Stomach (tissue), 9 donors: ENCODE results near the gene VAPA. TPM values are rescaled to one million over a fixed set of nuclear protein-coding genes. Genes with fewer than 3 reads are reported as not detected.

Experiments used
- DNase-seq, 2 donors: peaks; one replicate each; pipeline versions ENCODE4 v3.0.0 to v3.0.0-alpha.2; 2013 to 2019
- H3K27ac ChIP-seq, 5 donors: fragments of 200-600 bp in 4 of 5; sonication (generic) in 4 of 5; one replicate each; pipeline ENCODE4 v1.5.1; 2013 to 2019; ENCODE audit warnings: mild to moderate bottlenecking in 1 of 5, moderate library complexity in 1 of 5
- H3K27me3 ChIP-seq, 3 donors: fragments of 200-600 bp; sonication (generic); one replicate each; pipeline ENCODE4 v1.5.1; 2017 to 2019; ENCODE audit warnings: mixed run types in 1 of 3
- H3K36me3 ChIP-seq, 4 donors: fragments of 200-600 bp; sonication (generic); 1 replicate in 3 of 4; 2 replicates in 1 of 4; pipeline ENCODE4 v1.5.1; 2016 to 2019
- H3K4me1 ChIP-seq, 4 donors: fragments of 200-600 bp; sonication (generic); one replicate each; pipeline ENCODE4 v1.5.1; 2016 to 2019
- H3K4me3 ChIP-seq, 4 donors: fragments of 200-600 bp; sonication (generic) in 3 of 4; one replicate each; pipeline ENCODE4 v1.5.1; 2016 to 2019; ENCODE audit warnings: mild to moderate bottlenecking in 1 of 4
- H3K9me3 ChIP-seq, 4 donors: fragments of 200-600 bp; sonication (generic); one replicate each; pipeline ENCODE4 v1.5.1; 2016 to 2019
- CTCF ChIP-seq, 7 experiments: fragments of 450-650 bp in 4 of 7; fragments of 200-600 bp in 3 of 7; sonication (generic) in 3 of 7; IDR thresholded peaks; one replicate each; pipeline ENCODE4 v1.5.1; 2016 to 2019; ENCODE audit warnings: antibody characterized with exemption in 7 of 7, control low read depth in 2 of 7, mild to moderate bottlenecking in 1 of 7
- EP300 ChIP-seq: sonication (generic); formaldehyde crosslinking; IDR thresholded peaks from one replicate; pipeline ENCODE4 v1.6.1; 2017; ENCODE audit warnings: antibody characterized with exemption
- POLR2A ChIP-seq, 4 donors: fragments of 450-650 bp; IDR thresholded peaks; one replicate each; pipeline ENCODE4 v1.6.1; 2016; ENCODE audit warnings: antibody characterized with exemption in 4 of 4, control low read depth in 2 of 4, mild to moderate bottlenecking in 1 of 4, moderate library complexity in 1 of 4
- POLR2AphosphoS5 ChIP-seq, 3 donors: sonication (generic); formaldehyde crosslinking; IDR thresholded peaks; one replicate each; pipeline ENCODE4 v1.6.1; 2016; ENCODE audit warnings: antibody characterized with exemption in 3 of 3
- WGBS, 5 donors: extraction: QIAGEN DNeasy Blood & Tissue Kit in 3 of 5; methylation state at CpG; one replicate each; pipeline versions ENCODE4 v1.1.5 to v1.1.7; 2013 to 2018; 5-methylcytosine and 5-hydroxymethylcytosine counted together
- intact Hi-C: fragments of 100-400 bp; cut with DNase I; formaldehyde crosslinking; loops from one replicate; pipeline ENCODE4 v1.15.1; 2023; ENCODE audit warnings: low total_unique reads
- polyA plus RNA-seq, 3 donors: library from polyadenylated mRNA; stranded (reverse); fragments of 200-250 nt; gene quantifications; one replicate each; pipeline ENCODE4 v1.2.3, GENCODE V29; 2013
- total RNA-seq, 5 donors: library from RNA; depleted of rRNA; stranded (reverse); fragments of >200 nt; gene quantifications; one replicate each; pipeline versions ENCODE4 v1.1.0 to v1.2.3, GENCODE V29; 2014 to 2016
- donor health status: healthy with polysubstance abuse.
- donor health status: Bipolar disorder and iron deficiency.
- donor health status: healthy.

Gene VAPA
- total and polyA plus RNA-seq, 8 donors: 113 to 822 (median 169) TPM

- TF ChIP-seq POLR2A (IDR thresholded peaks at IDR 0.05) (no peak), POLR2AphosphoS5 (IDR thresholded peaks at IDR 0.05) (no peak), EP300 (no peak), CTCF (IDR thresholded peaks at IDR 0.05) (no peak)
- no peak overlapping the region for H3K4me3 ChIP-seq
- H3K27me3 ChIP-seq: no peaks in the 10 kb centered on the region
- peaks cover 4 to 18% (median 13%) of the 10 kb centered on the region in 4 donors for H3K36me3 ChIP-seq
- intact Hi-C loops: no loop called here
- WGBS, 5 donors: 78 to 91% (median 89%) methylated on average over 1 of the region's 1 CpG
- DNase-seq: no peak
- no peak overlapping the region for H3K27ac ChIP-seq
- H3K4me1 ChIP-seq: peaks cover 0 to 23% (median 8%) of the 10 kb centered on the region in 4 donors
- H3K9me3 ChIP-seq: no peaks in the 10 kb centered on the region
Measured at GRCh38 chr18:9959564-9959963, 45.7 kb downstream of the VAPA start.

- DNase-seq: no peak
- no peaks in the 10 kb centered on the region for H3K27me3 ChIP-seq
- H3K4me1 ChIP-seq: peaks cover 0 to 23% (median 8%) of the 10 kb centered on the region in 4 donors
- intact Hi-C loops: no loop called here
- WGBS, 5 donors: 26 to 40% (median 34%) methylated on average over 7 of the region's 7 CpGs
- no peaks in the 10 kb centered on the region for H3K9me3 ChIP-seq
- TF ChIP-seq POLR2A (IDR thresholded peaks at IDR 0.05): no peak
- no peak for TF ChIP-seq POLR2AphosphoS5 (IDR thresholded peaks at IDR 0.05)
- no peak for TF ChIP-seq EP300
- H3K36me3 ChIP-seq: peaks cover 0 to 10% (median 5%) of the 10 kb centered on the region in 4 donors
- no peak overlapping the region for H3K4me3 ChIP-seq
- H3K27ac ChIP-seq: no peak overlapping the region
Measured at GRCh38 chr18:9960258-9960904, 46.6 kb downstream of the VAPA start.

- TF ChIP-seq CTCF (IDR thresholded peaks at IDR 0.05): no peak
- intact Hi-C loops: no loop called here
- peak overlapping the region in 1 of 5 donors; percentile 3 for H3K27ac ChIP-seq
- no peaks in the 10 kb centered on the region for H3K27me3 ChIP-seq
- H3K4me1 ChIP-seq: peaks cover 0 to 26% (median 8%) of the 10 kb centered on the region in 4 donors
- DNase-seq: no peak
- H3K9me3 ChIP-seq: no peaks in the 10 kb centered on the region
- 36 to 46% (median 41%) methylated on average over 3 of the region's 3 CpGs for WGBS, 5 donors
- H3K36me3 ChIP-seq: peaks cover 0 to 4% (median 0%) of the 10 kb centered on the region in 4 donors
- no peak overlapping the region for H3K4me3 ChIP-seq
Measured at GRCh38 chr18:9961041-9961440, 47.2 kb downstream of the VAPA start.

- 79 to 85% (median 83%) methylated on average over 9 of the region's 9 CpGs for WGBS, 5 donors
Measured at GRCh38 chr18:9965711-9966624, 52.2 kb downstream of the VAPA start.

More at GRCh38 chr18:9965711-9966624, 52.2 kb downstream of the VAPA start:
- Histone ChIP-seq H3K27me3 (peaks cover 0 to 23% (median 0%) of the 10 kb centered on the region in 3 donors), H3K9me3 (no peaks in the 10 kb centered on the region), H3K4me3 (no peak overlapping the region), H3K4me1 (peaks cover 0 to 8% (median 3%) of the 10 kb centered on the region in 4 donors), H3K36me3 (no peaks in the 10 kb centered on the region), H3K27ac (no peak overlapping the region)
- intact Hi-C loops: no loop called here
- DNase-seq: no peak
- TF ChIP-seq EP300: no peak
- no peak for TF ChIP-seq POLR2A (IDR thresholded peaks at IDR 0.05)
- no peak for TF ChIP-seq CTCF (IDR thresholded peaks at IDR 0.05)
- TF ChIP-seq POLR2AphosphoS5 (IDR thresholded peaks at IDR 0.05): no peak
